NCI-H526 treated with DMSO at 0.1 percent for 48 hours (cell line): ENCODE data around the gene IDH3A.

Source experiments
- DNase-seq: peaks from one replicate; lab custom pipeline; 2025; lab: John Stamatoyannopoulos, UW

Gene IDH3A

DNA sequence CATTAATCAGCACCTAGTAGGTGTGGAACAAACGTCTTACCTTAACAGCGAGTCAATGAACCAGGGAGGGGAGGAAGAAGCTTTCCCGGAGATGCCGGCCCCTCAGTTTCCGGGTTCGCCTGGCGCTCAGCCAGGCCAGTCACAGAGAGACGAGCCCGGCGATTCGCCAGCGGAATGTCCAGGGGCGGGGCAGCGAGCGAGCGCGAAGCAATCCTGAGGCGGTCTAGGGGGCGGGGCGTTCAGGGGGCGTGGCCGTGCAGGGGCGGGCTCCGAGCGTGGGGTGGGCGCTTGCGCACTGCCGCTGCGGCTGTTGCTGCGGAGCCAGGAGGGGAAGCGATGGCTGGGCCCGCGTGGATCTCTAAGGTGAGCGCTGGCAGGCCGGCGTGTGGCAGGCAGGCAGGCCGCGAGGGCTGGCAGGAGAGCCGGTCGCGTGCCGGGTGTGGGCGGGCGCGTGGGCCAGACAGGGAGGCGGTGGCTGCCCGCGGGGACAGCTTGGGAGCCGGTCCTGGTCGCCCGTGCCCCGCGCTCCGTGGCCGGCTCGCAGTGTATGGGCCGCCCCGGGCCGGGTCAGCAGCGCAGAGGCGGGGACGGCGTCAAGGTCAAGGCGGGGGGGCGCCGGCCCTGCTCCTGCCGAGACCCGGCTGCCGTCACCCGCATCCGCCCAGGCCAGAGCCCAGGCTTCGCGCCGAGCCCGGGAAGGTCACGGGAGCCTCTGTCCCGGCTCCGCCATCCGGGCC, at the start of gene IDH3A:
IDH3A (plus strand) TSS at position 295 of the 737 bp plus-strand sequence; CDS start at position 337, 42 bp downstream.
- peak; percentile 85 for DNase-seq

DNA sequence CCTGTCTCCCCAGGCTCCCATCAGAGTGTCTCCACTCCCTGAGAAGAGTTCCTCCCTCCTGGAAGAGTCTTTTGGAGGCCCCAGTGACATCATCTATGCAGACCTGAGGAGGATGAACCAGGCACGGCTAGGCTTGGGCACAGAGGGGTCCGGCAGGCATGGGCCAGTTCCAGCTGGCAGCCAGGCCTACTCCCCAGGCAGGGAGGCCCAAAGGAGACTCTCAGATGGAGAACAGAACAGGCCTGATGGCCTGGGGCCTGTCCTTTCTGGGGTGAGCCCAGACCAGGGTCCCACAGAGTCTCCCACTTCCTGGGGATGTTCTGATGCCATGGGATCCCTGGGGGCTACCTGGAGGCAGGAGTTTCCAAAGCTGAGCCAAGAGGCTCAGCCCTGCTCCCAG, 48.3 kb upstream of the IDH3A start:
- no peak for DNase-seq

DNA sequence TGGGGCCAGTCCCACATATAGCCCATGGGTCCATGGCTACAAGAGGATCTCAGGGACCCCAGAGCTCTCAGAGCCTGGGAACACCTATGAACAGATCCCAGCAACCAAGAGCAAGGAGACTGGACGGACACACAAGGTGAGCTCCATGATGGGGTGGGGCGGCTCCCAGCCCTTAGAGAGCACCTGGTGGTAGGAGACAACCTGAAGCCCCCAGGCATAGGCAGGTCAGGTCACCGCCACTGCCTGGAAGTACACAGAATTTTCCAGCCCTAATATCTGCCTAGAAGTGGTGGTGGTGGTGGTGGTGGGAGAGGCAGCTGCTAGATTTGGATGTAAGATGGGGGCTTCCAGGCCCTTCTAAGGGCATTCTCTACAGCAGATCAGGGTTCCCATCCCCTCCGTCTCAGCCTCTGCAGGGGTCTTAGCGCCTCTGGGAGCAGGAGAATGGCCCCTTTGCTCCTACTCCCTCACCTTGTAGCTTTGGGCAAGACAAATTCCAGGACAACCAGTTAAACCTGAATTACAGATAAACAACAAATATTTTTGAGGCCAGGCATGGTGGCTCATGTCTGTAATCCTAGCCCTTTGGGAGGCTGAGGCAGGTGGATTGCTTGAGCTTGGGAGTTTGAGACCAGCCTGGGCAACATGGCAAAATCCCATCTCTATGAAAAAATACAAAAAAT, 47.6 kb upstream of the IDH3A start:
- DNase-seq = no peak

DNA sequence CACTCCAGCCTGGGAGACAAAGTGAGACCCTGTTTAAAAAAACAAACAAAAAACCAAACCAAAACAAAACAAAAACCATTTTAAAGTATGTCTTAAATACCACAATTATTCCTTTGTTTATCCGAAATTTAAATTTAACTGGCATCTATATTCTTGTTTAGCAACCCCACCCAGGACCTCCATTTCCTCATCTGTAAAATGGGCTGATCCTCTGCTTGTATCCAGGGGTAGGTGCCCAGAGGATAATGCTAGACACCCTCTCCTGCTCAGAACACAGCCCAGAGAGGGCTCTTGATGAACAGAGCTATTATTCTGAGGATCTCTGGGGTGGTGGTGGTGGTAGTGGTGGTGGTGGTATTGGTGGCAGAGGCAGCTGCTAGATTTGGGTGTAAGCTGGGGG, 47.0 kb upstream of the IDH3A start:
- DNase-seq = no peak

DNA sequence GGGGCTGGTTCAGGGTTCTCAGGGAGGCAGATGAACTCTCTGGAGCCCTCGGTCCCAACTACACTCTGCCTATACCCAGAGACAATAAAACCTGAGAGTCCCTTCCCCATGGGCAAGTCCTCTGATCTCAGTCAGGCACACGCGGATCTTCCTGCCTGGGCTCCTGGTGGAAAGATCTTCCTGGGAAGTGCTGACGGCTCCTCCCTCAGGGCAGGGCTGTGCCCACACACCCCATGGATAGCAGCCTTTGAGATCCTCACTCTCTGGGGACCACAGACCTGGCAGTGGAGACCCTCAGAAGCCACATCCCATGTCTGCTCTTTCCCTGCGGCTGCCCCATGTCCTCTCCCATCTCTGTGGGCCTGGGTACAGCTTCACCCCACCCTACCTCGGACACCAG, 46.4 kb upstream of the IDH3A start:
- DNase-seq = no peak

DNA sequence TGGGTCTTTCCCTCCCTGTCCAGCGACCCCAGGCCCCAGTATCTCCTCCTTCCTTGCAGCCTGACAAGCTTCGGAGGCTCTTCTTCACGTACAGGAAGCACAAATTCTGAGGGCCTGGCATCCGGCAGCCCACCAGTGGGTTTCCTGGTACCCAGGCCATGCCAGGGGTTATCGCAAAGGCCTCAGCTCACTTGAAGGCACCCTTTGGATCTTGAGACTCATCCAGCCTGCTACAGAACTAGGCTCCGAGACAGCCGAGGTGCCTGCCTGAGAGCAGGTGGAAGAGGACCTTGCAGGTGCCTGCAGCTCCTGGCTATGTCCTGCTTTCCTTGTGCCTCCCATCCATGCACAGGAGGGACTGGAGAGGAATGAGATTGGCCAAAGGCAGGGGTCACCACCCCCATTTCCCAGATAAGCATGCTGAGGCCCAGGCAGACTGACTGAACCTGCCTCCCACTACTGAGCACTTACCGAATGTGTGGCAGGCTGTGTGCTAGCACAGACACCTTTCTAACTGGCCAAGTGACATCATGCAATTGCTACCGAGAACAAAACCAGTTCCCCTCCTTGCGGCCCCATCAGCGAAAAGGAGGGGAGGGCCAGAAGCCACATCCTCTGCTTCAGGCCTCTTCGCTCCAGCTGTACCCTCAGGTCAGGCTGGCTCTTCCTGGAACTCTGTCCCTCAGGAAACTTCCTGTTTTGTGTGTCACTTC, 45.6 kb upstream of the IDH3A start:
- DNase-seq = no peak

DNA sequence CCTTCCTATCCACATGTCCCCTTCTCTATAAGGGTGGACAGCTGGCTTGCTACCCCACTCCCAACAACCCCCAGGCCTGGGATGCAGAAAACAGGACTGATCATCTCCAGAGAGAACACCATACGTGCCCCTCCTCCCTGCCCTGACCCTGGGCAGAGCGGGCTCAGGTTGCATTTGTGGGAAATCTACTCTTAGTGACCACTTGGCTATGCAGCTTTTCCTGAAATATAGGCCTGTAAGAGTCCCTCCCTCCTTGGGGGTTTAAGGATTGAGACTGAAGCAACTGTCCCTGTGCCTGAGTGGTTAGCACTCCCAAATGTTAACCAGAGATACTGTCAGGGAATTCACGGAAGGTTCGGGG, 45.1 kb upstream of the IDH3A start:
- DNase-seq = no peak

DNA sequence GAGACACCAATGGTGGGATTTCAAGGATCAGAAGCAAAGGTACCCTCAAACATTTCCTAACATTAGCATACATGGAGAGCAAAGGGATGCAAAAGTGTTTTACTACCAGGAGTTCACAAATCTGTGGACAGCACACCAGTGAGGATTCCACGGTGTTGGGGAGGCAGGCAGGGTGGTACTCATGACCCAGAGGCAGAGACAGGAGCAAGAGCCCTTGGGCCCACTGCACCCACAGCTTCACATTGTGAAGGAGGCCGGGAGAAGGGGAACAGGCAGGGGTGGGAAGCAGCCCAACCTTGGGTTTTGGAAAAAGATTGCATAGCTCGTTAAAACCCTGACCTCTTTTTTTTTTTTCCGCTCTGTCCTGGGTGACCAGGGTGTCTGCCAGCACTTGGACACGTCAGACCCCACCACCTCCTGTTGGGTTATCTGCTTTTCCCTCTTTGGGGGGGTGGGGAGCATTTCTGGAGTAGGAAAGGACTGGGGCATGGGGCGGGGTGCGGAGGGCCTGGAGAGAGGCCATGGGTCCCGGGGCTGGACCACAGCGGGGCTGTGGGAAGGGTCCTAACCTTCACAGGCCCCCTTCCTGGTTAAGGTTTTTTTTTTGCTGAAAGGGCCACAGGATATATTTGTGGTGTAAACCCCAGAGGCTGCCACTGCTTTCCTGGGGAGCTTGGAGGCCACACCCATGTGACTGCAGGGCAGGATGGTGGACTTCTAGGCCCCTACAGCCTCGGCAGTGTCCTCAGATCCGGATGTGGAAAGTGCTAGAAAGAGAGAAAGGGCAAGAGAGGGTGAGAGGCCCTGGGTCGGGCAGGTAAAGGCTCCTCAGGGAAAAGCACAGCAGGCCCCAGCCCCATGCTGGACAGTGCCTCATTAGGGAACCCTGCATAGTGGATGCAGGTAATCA, 44.3 kb upstream of the IDH3A start:
- DNase-seq = no peak

DNA sequence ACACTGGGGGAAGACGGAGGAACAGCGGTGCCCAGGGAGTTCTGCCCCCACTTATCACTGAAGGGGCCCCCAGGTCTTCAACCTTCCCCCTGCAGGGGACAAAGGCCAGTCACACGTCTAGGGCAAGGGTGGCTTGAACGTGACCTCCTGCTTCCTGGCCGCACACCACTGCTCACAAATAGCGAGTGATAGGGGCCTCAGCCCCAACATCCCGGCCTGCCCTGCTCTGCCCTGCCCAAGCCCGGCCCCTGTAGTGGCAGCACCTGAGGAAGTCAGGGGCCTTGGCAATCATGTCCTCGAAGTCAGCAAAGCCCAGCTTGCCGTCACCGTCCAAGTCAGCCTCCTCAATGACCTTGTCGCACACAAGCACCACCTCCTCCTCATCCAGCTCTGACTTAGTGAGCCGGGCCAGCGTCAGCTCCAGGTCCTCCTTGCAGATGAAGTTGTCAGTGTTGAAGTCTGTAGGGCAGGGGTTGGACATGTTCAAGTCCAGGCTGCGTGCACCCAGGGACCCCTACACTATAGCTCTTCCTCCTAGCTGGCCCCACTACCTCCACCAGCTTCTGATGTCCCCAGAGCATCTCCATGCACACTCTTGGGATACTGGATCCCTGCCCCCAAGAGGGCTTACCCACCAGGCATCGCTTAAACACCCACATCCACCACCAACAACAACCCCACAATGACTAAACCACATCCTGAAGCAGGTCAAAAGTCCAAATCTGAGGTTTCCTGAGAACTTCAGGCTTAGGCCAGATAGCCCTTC, 43.5 kb upstream of the IDH3A start:
- DNase-seq = no peak

DNA sequence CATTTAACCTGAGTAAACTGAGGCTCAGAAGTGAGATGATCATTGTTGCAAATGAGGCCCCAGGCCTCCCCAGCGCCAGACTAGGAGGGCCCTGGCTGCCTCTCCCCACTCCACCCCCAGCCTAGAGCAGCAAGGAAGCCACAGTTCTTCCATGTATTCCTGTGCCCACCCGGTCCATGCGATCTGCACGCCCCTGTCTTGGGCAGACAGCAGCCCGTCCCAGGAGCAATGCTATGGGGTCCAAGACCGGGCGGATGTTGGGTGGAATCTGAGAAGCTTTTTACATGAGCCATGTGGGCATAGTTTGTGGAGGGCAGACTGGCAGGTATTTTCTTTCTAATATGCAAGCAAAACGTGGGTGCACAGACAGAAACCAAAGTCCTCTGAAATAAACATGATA, 41.7 kb upstream of the IDH3A start:
- no peak for DNase-seq

DNA sequence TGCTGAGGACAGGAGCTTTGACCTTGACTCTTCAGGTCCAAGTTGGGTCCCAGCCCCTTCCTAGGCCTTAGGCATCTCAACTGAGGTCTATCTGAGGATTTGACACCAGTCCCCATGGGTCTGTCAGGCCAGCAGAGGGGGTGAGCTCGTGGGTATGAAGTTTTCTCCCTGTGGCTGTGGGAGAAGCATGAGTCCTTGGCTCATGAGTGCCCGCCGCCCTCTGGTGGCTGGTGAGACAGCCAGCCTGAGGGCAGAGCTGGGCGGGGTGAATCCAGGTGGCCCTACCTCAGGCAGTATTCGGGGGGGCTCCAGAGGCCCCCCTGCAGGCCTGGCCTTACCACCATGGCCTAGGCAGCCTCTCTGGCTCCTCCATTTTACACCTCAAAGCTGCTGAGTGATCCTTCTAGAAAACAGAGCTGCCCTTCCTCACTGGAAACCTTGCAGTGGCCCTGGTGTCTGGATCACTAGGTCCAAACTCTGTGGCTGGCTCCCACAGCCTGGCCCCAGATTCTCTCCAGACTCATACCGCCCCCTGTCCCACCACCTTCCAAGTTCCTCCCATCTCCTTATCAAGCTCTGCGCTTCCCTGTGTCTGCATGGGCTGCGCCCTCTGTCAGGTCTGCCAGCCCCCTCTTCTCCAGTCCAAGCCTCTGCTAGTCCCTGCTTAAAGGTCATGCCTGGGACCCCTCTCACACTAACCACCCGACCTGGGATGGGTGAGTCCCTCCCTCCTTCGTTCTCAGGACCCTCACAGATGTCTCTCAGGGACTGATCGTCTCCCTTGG, 40.7 kb upstream of the IDH3A start:
- peak; percentile 62 for DNase-seq

DNA sequence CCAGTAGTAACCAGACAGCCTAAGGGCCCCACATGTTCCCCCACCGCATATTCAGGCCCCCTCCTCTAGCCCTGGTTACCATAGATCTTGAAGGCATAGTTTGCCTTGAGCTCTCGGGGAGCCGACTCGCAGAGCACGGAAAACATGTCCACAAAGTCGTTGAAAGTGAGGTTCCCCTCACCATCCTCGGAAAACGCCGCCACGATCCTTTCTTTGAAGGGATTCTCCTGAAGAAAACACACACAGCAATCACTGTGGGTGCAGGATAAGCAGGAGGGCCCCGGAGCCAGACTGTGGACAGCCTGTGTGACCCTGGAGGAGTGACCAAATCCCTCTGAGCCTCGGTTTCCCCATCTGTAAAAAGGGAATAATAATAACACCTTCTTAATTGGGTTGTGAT, 40.0 kb upstream of the IDH3A start:
- no peak for DNase-seq

DNA sequence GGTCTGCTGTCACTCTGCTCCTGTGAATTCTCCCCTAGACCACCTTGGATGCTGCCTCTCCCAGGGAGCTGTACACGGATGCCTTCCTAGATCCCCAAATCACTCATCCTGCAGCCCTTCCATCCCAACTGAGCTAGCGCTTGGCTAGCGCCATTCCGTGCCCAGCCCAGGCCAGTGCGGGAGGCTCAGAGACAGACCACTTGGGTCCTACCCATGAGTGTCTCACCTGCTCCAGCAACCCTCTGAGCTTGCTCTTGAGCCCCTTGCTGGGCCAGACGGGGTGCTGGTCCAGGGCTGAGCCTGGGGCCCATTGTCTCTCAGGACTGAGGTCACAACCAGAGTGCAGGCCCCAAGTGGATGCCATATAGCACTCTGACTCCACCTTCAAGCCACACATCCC, 39.1 kb upstream of the IDH3A start:
- no peak for DNase-seq

DNA sequence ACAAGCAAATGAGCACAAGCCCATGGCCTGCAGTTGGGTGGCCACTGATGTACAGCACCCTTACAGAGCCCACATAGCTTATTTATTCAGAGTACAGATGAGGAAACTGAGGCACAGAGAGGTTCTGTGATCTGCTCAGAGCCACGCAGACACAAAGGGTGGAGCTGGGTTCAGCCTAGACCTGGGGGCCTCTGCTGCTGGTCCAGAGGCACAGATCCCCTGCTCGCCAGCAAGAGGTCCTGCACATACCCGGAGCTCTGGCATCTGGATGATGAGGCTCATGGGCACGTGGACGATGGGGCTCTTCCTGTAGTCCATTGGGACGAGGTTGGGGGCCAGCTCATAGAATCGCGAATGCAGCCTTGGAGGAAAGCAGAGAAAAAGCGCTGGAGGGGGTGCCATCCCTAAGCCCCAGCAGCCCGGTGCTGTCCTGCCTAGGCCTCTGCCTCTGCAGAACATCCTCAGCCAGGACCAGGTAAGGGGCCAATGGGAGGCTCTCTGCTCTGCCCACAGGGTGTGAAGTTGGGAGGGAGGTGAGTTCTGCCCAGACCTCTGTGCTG, 38.2 kb upstream of the IDH3A start:
- no peak for DNase-seq

DNA sequence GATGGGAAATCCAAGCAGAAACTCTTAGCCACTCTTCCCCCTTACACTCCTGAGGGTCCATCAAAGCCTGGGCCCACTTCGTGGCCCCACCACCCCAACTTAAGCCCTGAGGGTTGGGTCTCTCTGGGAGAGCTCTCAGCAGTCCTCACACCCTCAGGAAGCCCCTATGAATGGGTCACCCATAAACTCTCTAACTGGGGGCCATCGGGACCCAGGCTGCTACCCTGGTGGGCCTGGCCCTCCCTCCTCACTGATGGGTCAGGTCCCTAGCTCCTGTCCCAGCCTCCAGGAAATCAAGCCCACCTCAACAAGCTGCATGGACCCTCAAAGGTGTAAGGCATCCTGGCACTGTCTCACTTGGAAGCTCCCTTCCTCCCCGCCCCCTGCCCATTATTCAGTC, 37.4 kb upstream of the IDH3A start:
- DNase-seq = no peak

DNA sequence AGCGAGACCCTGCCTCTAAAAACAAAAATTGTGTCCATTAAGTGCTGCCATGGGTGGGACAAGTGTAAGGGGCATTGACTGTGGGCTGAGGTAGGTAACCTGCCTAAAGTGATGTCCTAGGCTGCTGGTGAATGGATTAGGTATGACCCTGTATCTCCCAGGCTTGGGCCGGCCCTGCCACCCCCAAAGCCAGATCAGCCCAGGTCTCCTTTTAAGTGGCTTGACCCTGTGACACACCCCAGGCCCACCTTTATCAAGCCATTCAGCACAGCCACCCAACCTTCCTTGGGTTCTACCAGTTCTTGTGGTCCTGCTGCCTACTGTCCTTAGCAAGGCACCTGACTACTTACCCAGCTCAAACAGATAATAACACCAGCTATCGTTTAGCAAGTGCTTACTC, 36.6 kb upstream of the IDH3A start:
- no peak for DNase-seq

DNA sequence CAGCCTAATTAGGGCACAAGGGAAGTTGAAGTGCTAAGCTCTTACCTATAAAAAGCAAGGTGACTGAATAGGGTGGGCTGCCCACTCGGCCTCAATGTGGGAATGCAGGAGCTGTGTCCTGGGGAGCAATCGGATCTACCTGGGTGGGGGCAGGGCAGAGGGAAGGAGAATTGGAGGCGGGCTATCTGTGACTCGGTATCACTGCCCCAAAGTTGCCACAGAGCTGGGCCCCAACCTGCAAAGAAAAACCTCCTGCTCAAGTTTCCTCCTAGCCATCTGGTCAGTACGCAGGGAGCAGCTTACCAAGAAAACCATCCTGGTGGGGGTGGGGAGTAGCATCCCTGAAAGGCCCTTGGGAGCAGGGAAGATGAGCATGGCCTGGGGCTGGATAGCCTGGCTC, 28.6 kb upstream of the IDH3A start:
- DNase-seq = no peak

DNA sequence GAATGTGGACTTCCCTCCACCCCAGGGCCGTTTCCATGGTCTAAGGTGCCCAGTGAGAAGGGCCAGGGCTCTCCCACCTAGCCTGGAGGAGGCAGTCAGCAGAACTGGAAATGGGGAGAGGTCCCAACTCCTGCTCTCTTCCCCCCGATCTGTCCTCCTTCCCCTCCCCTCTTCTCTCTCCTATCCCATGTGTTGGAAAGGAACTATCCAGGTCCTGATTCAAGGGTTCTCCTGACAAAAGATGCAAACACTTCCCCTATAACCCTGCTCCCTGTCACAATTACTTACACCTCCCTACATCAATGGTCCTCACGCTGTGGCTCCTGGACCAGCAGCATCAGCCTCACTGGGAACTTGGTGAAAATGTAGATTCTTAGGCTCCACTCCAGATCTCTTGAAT, 23.9 kb upstream of the IDH3A start:
- DNase-seq = no peak

DNA sequence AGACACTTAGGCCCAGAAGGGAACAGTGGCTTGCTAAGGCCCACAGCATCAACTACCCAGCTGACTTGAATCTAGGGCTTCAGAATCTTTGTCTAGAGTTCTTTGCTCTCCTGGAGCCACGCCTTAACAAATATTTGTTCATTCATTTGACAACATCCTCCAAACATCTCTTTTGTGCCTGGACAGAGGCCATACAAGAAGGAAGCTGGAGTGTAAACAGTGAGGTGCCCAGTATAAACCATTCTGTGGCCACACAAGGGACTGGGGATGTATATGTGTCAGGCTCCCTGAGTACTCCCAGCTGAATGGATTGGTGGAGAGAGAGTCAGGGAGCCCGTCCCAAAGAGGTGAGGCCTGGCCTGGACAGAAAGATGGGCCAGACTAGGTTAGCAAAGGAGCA, 21.3 kb upstream of the IDH3A start:
- DNase-seq = no peak

DNA sequence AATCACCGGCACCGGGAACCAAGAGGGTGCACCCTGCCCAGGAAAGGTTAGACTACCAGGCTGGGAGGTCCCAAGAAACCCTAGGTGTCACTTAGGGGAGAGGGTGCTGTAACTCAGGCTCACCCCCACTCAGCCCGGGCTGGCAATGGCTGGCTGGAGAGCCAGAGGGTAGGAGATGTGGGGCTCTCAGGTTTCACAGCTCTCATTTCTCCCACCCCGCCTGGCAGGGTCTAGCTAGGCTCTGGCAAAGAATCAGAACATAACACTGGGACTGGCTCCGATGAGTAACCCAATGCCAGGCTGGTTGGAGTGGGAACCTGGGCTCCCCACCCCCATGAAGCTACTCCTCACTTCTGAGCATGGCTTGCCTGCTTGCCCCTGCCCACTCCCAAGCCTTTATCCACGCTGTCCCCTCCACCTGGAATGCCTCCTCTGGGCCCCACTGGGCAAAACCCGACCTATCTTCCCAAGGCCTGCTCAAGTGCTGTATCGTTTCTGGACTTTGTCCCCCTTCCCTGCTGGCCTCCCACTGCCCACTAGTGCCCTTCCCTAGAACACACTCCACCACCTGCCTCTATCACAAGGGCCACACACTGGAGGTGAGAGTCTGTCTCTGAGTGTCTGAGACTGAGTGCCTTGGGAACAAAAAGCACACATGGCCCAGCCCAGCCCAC, 19.9 kb upstream of the IDH3A start:
- DNase-seq = no peak
